MM.1S (cell line): ENCODE data around the gene GCNT1.

Source experiments
- DNase-seq: peaks from one replicate; pipeline ENCODE4 v3.0.0-alpha.2; 2015
- H2AFZ ChIP-seq: fragments of 300-600 bp; sonication (generic); 2 replicates; pipeline ENCODE4 v1.6.0; 2016; ENCODE audit warnings: antibody characterized with exemption, low read length
- H3F3A ChIP-seq: fragments of 300-600 bp; sonication (generic); 2 replicates; pipeline ENCODE4 v1.6.1; 2016; ENCODE audit warnings: mild to moderate bottlenecking, antibody characterized with exemption, low read length, moderate library complexity, mixed read lengths; ENCODE audit not compliant: insufficient read depth
- H3K27ac ChIP-seq: fragments of 300-600 bp; sonication (generic); 2 replicates; pipeline ENCODE4 v1.5.1; 2016; ENCODE audit warnings: mild to moderate bottlenecking, low read length
- H3K27me3 ChIP-seq: fragments of 300-600 bp; sonication (generic); replicated peaks from 2 replicates; pipeline ENCODE4 v1.6.0; 2016; ENCODE audit warnings: low read length; ENCODE audit not compliant: insufficient read depth
- H3K36me3 ChIP-seq: fragments of 300-600 bp; sonication (generic); replicated peaks from 2 replicates; pipeline ENCODE4 v1.6.1; 2016; ENCODE audit warnings: mild to moderate bottlenecking, low read length, mixed read lengths; ENCODE audit not compliant: insufficient read depth
- H3K4me1 ChIP-seq: fragments of 300-600 bp; sonication (generic); 2 replicates; pipeline ENCODE4 v1.6.1; 2016; ENCODE audit warnings: low read length, mixed read lengths
- H3K4me2 ChIP-seq: fragments of 300-600 bp; sonication (generic); 2 replicates; pipeline ENCODE4 v1.6.0; 2016; ENCODE audit warnings: low read depth, low read length
- H3K4me3 ChIP-seq: fragments of 300-600 bp; sonication (generic); 2 replicates; pipeline ENCODE4 v1.5.1; 2016; ENCODE audit warnings: low read length, mixed read lengths
- H3K79me2 ChIP-seq: fragments of 300-600 bp; sonication (generic); 2 replicates; pipeline ENCODE4 v1.6.1; 2016; ENCODE audit warnings: mixed run types, low read length, mixed read lengths
- H3K9ac ChIP-seq: fragments of 300-600 bp; sonication (generic); 2 replicates; pipeline ENCODE4 v1.6.1; 2016; ENCODE audit warnings: low read length, mixed read lengths
- H3K9me2 ChIP-seq: fragments of 300-600 bp; sonication (generic); replicated peaks from 2 replicates; pipeline ENCODE4 v1.6.1; 2016; ENCODE audit warnings: mild to moderate bottlenecking, low read length, mixed read lengths; ENCODE audit not compliant: insufficient read depth
- H3K9me3 ChIP-seq: fragments of 300-600 bp; sonication (generic); replicated peaks from 2 replicates; pipeline ENCODE4 v1.6.1; 2016; ENCODE audit warnings: mild to moderate bottlenecking, low read length, mixed read lengths; ENCODE audit not compliant: insufficient read depth
- H4K20me1 ChIP-seq: fragments of 300-600 bp; sonication (generic); 2 replicates; pipeline ENCODE4 v1.6.1; 2016; ENCODE audit warnings: mild to moderate bottlenecking, low read length, moderate library complexity, mixed read lengths; ENCODE audit not compliant: insufficient read depth
- EZH2 ChIP-seq: fragments of 300-600 bp; sonication (generic); optimal IDR thresholded peaks from 2 replicates; pipeline ENCODE3; 2017; ENCODE audit warnings: low read depth, mild to moderate bottlenecking, antibody characterized with exemption, low read length, mixed read lengths
- EZH2phosphoT487 ChIP-seq: fragments of 300-600 bp; sonication (generic); IDR thresholded peaks from 2 replicates; pipeline ENCODE4 v1.6.1; 2018; ENCODE audit warnings: antibody characterized with exemption, low read length
- TF ChIP-seq, protein P1 (sequence below): fragments of 300-600 bp; sonication (generic); IDR thresholded peaks from 2 replicates; pipeline ENCODE4 v1.5.1; 2016; ENCODE audit warnings: antibody characterized with exemption, low read length, mixed read lengths

Gene GCNT1

DNA sequence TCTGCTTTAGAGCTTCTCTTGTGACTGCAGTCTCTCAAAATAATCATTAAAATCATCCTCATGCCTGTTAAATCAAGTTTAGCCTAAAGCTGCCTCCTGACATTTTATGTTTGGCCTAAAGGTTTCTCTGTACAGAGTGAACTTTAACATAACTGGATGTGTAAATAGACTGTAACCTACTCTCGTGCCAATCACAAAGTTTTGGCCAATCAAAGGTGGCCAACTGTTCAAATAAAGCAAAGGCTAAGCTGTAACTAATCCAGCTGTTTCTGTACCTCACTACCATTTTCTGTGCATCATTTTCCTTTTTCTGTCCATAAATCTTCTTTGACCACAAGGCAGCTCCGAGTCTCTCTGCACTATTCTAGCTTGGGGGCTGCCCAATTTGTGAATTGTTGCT lies 86.2 kb downstream of the GCNT1 start:
- TF ChIP-seq, protein P1, sequence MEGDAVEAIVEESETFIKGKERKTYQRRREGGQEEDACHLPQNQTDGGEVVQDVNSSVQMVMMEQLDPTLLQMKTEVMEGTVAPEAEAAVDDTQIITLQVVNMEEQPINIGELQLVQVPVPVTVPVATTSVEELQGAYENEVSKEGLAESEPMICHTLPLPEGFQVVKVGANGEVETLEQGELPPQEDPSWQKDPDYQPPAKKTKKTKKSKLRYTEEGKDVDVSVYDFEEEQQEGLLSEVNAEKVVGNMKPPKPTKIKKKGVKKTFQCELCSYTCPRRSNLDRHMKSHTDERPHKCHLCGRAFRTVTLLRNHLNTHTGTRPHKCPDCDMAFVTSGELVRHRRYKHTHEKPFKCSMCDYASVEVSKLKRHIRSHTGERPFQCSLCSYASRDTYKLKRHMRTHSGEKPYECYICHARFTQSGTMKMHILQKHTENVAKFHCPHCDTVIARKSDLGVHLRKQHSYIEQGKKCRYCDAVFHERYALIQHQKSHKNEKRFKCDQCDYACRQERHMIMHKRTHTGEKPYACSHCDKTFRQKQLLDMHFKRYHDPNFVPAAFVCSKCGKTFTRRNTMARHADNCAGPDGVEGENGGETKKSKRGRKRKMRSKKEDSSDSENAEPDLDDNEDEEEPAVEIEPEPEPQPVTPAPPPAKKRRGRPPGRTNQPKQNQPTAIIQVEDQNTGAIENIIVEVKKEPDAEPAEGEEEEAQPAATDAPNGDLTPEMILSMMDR, result no peak
- TF ChIP-seq EZH2, result no peak
- no peak for TF ChIP-seq EZH2phosphoT487
- DNase-seq, result no peak
- no peaks in the 10 kb centered on the region for H4K20me1 ChIP-seq
- H3K4me3 ChIP-seq, result no peak overlapping the region
- H2AFZ ChIP-seq, result no peak overlapping the region
- no peaks in the 10 kb centered on the region for H3F3A ChIP-seq
- no peaks in the 10 kb centered on the region for H3K9me3 ChIP-seq
- H3K4me1 ChIP-seq, result no peaks in the 10 kb centered on the region
- no peak overlapping the region for H3K9ac ChIP-seq
- no peaks in the 10 kb centered on the region for H3K9me2 ChIP-seq
- no peaks in the 10 kb centered on the region for H3K36me3 ChIP-seq
- no peak overlapping the region for H3K27ac ChIP-seq
- no peak overlapping the region for H3K4me2 ChIP-seq
- no peaks in the 10 kb centered on the region for H3K27me3 ChIP-seq
- H3K79me2 ChIP-seq, result no peaks in the 10 kb centered on the region

DNA sequence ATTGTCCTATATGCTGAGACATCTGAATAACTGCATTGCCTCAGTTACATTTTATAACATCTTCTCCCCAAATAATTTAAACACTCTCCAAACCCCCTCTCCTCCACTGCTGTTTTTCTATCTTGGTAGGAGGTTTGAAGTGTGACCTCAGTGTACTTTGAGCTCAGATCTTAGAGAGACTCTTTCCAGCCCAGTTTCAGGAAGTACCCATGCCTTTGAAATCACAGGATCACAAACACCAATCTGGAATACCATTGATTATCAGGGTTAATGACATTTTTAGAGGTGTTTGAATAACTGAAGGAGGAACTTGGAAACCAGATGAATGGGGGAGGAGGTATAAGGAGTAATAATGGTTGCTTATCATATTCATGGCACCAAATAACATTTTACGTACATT lies 93.2 kb downstream of the GCNT1 start:
- Histone ChIP-seq H3K27ac (no peak overlapping the region), H3K4me2 (no peak overlapping the region), H4K20me1 (no peaks in the 10 kb centered on the region), H3K9me3 (no peaks in the 10 kb centered on the region), H3K9me2 (no peaks in the 10 kb centered on the region), H3K36me3 (no peaks in the 10 kb centered on the region), H2AFZ (no peak overlapping the region), H3K4me3 (no peak overlapping the region), H3F3A (no peaks in the 10 kb centered on the region), H3K79me2 (no peaks in the 10 kb centered on the region), H3K27me3 (no peaks in the 10 kb centered on the region), H3K9ac (no peak overlapping the region), H3K4me1 (no peaks in the 10 kb centered on the region)
- no peak for DNase-seq
- TF ChIP-seq, protein P1, result no peak
- no peak for TF ChIP-seq EZH2
- TF ChIP-seq EZH2phosphoT487, result no peak

DNA sequence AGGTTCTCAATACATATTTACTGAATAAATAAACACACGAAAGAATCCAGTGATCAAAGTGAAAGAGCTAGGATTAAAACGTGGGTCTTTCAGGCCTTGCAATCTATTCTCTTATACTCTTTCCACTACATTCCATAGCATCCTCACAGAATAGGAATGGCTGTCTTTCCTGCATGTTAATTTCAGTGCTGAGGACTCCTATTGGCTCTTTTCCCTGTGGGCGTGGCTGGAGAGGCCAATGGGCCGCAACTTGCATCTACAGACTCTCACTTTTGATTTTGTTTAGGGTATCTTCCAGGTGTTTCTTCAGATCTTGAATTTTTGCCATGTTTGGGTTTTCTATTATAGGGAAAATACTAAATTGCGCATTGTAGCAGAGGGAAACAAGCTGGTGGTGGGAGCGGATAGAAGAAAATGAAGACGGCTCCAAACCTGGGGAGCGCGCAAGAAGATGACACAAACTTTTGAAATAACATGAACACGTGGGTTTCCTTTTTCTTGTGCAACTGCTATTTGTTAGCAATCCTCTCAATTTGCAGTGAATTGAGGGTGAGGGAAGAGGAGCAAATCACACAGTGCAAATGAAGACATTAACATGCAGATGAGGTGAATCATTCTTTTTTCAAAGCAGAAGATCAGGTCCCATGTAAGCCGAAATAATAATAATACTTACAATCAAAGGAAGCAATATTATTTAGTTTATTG lies 93.9 kb downstream of the GCNT1 start:
- TF ChIP-seq EZH2 (no peak), EZH2phosphoT487 (no peak)
- TF ChIP-seq, protein P1, result no peak
- no peaks in the 10 kb centered on the region for H3K27me3 ChIP-seq
- no peaks in the 10 kb centered on the region for H3K79me2 ChIP-seq
- H2AFZ ChIP-seq, result no peak overlapping the region
- no peak for DNase-seq
- no peak overlapping the region for H3K27ac ChIP-seq
- no peak overlapping the region for H3K4me2 ChIP-seq
- no peaks in the 10 kb centered on the region for H3F3A ChIP-seq
- H4K20me1 ChIP-seq, result no peaks in the 10 kb centered on the region
- no peaks in the 10 kb centered on the region for H3K9me2 ChIP-seq
- H3K9me3 ChIP-seq, result no peaks in the 10 kb centered on the region
- H3K4me1 ChIP-seq, result no peaks in the 10 kb centered on the region
- no peaks in the 10 kb centered on the region for H3K36me3 ChIP-seq
- H3K9ac ChIP-seq, result no peak overlapping the region
- H3K4me3 ChIP-seq, result no peak overlapping the region
